COR-L47 (cell line): ENCODE results near the gene FOXP1.

ENCODE experiments used
- DNase-seq: peaks from one replicate; lab custom pipeline; 2025; lab: John Stamatoyannopoulos, UW

FOXP1 gene

DNA sequence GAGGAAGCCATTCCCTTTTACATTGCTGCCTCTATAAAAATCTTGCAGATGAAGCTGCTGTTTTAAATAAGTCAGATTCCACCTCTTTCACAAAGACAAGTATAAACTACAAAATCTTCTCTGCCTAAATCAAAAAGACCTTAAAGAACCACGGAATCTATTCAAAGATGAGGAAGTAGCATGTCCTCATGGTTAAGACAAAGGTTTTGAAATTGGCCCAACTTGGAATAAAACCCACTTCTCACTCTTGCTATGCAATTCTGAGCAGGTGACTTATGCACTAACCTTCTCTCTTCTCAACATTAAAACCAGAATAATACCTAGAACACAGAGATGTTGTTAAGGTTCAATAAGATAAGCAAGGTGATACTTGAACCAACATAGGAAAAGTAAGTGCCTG lies 97.6 kb downstream of the FOXP1 start:
- no peak for DNase-seq

DNA sequence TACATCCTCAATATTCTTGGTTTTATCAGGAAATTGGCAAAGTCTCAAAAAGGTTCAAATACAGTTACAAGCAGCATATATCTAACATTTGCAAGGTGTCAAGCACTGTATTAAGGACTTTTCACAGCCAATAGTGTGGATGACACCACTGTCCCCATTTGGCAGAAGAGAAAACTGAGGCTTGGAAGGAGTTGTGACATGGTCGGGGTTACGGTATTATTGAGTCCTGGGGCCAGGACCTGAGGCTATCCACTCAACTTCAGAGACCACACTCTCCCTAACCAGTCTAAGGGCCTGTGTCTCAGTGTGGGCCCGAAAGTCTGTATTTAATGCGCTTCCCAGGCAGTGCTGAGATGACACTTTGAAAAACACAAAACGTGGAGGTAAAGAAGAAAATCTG lies 99.1 kb downstream of the FOXP1 start:
- no peak for DNase-seq

DNA sequence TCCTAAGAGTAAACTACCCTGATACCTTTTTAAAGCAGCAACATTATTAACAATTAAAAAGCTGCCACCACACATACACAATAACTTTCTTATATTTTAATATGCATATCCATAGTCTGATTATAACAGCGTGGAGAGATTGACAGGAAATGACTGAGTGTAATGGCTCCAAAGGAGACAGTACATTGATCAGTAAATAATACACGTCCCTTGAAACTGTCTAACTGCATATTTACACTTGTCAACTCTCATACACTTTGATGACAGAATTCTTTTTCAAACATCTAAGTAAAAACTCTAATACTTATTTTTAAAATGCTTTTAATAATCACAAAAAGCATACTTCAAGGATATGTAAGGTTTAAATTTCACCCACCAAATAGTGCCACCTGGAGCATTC lies 99.5 kb downstream of the FOXP1 start:
- no peak for DNase-seq

DNA sequence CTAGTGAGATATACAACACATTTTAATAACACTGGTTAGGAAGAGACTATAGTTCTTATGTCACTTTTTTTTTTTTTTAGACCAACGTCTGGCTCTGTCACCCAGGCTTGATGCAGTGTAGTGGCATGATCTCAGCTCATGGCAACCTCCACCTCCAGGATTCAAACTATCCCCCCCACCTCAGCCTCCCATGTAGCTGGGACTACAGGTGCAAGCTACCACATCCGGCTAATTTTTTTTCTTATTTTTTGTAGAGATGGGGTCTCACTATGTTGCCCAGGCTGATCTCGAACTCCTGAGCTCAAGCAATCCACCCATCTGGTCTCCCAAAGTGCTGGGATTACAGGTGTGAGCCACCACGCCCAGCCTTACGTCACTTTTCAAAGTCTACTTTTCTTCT lies 100.8 kb downstream of the FOXP1 start:
- DNase-seq: no peak

DNA sequence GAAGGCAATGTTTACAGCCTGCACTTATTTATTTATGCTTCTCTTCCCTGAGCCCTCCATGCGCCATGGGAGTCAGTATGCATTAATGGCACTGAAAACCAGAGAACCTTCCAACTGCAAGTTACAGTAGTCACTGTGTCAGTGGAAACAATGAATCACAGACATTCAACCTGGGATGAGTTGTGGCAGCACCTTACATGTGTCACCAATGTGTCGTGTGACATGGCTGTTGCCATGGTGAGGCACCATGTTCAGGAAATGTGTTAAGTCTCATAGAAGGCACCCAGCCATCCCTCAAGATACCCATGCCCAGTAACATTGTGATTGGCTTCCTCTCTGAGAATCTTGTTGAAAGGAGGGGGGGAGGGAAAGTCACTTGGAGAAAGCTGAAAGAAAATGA lies 105.0 kb downstream of the FOXP1 start:
- no peak for DNase-seq

DNA sequence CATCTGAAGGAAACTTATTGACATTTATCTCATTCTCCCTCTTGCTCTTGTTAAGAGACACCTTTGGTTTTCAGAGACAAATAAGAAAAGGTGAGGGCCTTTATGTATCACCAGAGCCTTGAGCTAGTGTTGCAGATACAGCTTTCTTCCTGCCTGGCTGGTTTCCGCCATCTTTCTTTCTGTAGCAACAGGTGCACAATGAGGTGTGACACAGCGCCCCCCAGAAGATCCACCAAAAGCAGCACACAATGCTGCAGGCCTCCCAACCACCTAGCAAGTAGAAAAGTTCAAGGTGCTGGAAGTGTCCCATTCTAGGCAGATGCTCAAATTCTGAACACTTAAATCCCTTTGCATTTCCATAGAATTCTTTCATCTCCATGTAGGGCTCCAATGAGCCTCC lies 106.6 kb downstream of the FOXP1 start:
- DNase-seq: no peak

DNA sequence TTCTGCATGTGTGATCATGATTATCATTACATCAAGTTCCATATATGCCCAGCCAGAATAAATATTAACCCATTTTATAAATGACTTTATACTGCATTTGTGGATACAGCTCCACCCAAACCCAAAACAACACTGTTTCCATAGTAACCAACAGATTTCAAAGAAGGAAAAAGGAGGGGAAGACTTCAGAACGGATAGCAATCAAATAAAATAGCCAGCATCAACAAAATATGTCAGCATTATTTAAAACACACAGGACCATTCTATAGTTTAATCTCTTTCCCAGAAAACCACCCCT lies 114.4 kb downstream of the FOXP1 start:
- no peak for DNase-seq

DNA sequence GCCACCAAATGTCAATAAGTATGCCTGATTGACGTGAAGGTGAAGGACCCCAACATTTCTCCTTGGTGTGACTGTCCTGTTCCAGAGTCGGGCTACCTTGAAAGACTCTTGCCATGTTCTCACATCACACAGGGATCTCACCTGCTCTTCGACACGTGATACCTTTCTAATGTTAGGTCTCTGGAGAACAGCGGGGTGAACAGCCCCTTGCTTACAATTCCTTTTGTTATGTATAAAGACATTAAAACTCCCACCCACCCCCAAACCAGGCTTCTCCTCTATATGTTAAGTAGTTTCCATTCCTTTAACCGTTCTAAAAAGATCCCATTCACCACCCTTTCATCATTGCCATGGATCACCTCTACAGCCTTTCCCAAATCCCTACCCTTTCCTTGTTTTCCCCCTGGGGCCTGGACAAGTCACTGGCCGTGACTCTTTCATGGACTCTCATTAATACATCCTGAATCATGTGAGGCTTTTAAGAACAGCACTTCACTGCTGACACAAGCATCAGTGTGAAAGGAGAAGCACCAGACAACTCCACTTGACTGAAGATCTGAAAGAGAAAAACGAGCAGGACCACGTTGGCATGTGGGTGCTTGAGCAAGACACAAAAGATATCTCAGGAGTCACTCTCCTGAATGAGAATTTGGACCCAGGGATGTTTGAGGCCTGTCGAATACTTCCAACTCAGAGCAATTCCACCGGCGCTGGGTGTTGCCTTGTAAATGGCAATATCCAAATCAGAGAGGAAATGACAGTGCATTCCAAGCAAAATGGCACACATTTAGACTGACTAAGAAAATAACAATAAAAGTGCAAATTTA lies 115.0 kb downstream of the FOXP1 start:
- DNase-seq: no peak

DNA sequence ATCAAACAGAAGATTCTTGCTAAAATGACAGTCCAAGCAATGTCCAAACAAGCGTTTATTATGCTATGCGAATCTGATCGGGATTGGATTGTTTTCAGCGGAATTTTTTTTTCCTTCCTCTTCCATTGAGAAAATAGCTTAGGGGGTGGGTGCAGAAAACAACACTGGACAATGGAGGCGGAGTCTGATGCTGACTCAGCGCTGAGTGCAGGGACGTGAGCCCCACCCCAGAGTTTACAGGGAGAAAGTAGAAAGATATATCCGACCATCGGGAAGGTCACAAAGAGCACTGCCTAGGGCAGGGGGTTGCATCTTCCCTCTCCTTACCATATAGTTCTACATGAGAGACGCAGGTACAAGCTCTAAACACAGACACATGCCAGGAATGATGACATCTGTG lies 117.0 kb downstream of the FOXP1 start:
- DNase-seq: no peak

DNA sequence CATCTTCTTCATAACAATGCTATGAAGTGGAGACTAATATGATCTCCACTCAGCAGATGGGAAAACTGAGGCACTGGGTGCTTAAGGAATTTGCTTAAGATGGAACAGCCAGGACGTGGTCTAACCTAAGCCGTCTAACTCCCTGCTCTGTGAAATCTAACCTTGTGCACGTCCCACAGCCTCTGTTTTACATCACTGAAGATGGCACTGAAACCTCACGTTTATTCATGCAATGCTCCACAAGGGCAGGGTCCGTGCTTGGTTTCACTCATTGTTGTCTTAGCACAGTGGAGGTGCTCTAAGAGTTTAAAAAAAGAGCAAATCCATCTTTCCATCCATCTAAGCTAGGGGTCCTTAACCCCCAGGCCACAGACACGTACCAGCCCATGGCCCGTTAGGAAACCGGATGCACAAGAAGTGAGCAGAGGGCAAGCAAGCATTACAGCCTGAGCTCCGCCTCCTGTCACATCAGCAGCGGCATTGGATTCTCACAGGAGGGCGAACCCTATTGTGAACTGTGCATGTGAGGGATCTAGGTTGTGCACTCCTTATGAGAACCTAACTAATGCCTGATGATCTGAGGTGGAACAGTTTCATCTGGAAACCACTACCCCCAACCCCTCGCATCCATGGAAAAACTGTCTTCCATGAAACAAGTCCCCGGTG lies 118.0 kb downstream of the FOXP1 start:
- no peak for DNase-seq

DNA sequence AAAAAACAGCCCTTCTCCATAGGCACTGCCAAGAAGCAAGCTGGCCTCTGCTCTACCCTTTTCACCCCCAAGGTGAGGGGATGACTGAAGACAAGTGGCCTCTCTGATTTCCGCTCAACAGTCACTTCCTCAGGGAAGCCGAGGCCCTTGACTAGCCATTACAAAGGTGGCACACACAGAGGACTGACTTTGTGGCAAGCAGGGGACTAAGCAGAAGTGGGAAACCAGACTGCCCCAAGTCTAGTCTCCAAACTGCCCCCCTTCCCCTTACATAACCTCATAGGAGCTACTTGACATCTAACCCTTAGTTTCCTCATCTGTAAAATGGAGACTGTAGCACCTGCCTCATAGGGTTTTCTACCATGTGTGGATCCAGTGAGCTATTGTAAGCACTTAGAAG lies 118.9 kb downstream of the FOXP1 start:
- DNase-seq: no peak

DNA sequence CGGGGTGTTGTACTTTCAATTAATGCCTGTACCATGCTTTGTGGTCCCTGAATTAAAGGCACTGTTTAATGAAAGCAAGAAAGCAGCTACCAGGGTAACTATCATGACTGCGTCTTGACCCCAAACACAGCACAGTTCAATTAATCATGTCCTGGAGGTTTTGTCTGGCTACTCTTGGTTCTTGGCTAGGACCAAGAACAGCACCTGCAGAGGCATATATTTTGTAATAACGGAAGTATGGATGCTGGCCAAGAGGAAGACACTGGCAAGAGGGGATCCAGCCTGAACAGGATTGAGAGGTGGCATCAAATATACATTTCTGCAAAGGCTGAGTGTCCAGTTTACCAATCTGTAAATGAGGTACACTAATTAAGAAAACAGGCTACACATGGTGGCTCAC lies 119.9 kb downstream of the FOXP1 start:
- peak; percentile 3 for DNase-seq

DNA sequence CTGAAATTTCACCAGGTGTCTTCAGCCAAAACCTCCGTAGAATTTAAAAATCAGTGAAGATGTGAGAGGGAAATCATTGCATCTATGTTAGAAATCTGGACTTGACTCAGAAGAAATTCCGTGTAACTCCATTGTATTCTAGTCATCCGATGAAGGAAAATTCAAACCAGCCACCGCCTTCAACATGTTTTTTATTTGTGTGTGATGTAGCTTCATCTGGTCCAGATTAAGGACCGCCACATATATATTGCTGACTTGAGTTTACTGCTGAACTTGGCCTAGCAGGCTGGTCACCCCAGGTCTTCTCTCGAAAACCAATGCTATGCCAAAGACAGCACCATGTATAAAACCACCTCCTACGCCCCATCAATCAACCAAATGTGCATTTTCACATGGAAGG lies 120.9 kb downstream of the FOXP1 start:
- no peak for DNase-seq

DNA sequence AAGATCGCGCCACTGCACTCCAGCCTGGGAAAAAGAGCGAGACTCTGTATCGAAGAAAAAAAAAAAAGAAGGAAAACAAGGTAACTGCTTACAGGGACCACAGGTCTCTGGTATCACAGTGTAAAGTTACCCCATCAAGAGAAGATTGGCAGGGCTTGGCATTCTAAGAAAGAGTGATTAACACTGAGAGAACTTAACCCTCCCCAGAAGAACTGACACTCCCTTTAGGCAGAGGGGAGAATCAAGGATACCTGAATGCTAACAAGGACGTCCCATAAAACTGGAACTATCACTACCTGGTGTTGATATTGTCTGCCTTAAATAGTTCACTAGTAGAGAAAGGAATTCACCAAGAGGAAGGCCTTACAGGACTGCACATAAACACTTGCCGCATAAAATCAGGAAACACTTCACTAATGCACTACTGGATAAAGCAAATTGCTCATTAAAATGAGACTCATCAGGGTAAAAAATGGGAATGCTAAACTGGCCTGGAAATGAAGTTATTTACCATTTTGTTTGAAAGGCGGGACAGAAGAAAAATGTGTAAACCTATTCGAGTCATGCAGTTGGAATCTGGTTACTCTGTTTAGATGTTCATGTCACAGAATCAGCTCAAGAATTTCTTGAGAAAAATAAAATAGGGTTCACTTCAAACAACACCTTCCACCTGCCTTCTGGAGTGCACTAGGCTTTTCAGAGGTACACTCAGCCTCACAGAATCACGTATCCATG lies 121.6 kb downstream of the FOXP1 start:
- no peak for DNase-seq

DNA sequence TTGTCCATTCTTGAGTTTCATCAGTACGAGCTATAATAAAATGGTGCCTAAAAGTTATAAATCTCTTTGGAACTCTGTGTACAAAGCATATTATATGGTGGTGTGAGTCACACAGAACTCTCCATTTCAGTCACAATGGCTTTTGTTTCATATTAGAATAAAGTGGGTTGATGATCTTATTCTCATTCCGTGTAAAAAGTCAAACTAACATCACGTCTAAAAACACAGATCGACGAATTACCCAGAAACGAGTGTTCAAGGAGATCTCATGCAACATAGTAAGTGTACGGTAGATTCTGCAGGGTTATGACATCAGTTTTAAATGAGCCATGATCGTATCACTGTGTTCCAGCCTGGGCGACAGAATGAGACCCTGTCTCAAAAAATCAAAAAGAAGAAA lies 122.4 kb downstream of the FOXP1 start:
- DNase-seq: no peak

DNA sequence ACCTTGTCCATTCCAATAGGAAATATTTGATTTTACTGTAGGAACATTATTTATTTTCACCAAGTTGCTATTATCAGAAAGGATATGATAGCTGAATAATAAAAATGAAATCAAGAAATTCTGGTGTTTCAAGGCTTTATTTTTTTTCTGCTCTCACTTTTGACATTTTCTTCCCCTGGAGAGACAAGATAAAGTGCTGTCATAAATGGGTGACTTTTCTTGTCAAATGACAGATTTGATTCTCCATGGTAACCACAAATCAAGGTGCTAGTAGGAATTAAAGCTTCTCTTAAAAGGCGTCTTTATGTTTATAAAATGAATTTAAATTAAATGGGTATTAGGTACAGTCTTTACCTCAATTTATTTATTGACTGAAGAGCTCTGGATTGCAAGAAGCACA lies 124.6 kb downstream of the FOXP1 start:
- DNase-seq: no peak

DNA sequence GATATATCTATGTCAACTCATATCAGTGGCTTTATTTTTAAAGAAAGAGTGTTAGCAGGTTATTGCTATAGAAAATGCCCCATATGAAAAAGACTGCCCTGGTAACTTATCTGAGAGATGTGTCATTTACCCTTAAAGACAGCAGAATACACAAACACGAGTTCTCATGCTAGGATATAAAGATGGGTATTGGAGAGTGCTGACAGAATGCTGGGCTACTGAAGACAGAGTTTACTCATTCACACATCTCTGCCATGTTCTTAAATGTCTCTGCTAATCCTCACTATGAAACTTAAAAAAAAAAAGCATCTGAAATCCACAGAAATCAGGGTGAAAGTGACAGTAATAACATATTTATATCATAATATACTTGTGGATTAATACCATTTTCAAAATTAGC lies 126.7 kb downstream of the FOXP1 start:
- no peak for DNase-seq

DNA sequence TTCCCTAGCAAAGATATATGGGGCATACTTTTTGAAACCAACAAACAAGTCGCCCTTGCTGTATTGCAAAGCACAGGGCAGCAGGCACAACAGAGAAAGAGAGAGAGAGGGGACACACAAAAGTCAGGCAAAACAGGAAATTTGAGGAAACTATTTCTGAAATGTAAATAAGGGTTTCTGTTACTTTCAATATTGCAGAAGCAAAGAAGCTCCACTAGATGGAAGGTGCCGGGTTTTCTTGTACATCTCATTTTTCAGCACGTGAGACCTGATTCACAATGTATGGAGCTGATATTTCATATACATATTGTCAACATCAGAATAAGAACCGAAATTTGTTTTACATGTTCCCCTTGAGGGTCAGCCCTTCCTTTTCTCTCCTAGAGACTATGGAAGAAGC lies 127.4 kb downstream of the FOXP1 start:
- DNase-seq: no peak

DNA sequence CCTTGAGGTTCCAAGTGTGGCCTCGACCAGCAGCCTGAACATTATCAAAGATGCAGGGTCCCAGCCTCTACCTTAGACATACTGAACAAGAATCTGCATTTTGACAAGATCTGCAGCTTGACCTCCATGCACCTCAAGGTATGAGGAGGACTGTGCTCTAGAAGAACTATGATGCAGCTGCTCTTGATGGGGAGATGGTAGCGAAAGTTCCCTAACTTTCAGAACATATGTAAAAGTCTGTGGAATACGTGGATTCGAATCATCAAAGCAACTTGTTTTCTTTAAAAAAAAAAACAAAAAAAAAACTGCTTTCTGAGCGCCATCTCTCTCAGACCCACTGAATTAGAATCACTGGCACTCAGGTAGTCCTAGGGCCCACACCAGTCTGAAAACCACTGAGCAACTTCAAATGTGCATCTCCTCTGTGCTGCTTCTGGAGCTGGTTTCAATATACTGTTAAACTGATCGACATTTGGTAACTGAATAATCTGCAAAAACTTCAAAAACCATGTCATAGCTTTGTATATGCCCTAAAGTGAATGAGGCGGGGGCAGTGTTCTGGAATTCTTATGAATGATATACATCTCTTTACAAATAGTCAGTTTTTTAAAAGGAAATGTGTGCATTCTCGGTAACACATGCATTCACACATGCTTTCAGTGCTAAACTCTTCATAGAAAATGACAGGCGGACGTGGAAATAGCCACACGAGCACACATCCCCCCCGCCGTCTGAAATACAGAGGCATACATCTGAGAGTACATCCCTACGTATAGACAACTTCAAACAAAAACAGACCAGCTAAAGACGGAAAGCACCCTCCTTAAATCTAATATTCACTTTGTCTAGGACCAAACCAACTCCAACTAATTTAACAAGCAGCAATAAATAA lies 128.8 kb downstream of the FOXP1 start:
- DNase-seq: no peak

DNA sequence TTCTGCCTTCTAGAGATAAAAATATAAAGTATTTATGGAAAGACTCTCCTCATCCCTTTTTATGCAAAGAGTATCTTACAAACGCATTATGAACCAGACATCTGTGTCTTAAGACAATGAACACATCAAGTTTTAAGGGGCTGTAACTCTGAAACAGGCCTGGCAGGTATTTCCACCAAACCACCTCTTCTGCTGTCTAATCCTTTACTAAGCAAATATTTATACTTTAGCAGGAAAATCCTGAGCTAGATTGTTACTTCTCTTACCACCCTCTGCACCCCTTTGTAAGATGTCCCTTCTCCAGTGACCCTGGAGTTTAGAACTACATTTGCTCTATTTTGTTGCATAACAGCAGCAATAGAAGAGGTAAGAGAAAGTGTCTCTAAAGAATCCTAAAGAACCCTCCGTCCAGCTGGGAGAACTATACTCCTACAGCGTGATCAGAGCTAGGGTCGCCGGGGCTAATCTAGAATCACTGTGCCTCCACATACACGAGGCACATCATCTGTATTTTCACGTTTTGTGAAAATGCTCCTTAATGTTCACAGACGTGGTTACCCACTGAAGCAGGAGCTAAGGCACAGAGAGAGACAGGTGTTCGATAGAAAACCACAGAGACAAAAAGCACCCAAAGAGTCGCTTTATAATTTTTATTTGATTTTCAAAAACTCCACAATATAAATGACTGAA lies 129.6 kb downstream of the FOXP1 start:
- DNase-seq: no peak

DNA sequence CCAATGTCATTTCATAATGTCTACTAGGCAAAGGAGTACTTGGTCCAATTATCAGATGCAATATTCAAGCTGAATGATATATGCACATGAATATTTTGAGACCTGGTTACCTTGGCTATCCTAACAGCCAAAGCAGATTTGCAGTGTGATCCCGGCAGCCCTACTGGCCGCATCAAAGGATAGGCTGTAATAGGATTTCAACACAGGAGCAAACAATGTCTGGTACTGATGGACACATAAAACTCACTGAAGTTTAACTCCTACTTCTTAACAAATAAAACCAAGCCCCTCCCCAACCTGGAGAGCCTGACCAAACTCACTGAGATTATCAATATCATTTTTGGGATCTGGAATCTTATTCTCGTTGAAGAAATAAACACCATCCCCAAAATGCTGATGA lies 130.2 kb downstream of the FOXP1 start:
- DNase-seq: no peak

DNA sequence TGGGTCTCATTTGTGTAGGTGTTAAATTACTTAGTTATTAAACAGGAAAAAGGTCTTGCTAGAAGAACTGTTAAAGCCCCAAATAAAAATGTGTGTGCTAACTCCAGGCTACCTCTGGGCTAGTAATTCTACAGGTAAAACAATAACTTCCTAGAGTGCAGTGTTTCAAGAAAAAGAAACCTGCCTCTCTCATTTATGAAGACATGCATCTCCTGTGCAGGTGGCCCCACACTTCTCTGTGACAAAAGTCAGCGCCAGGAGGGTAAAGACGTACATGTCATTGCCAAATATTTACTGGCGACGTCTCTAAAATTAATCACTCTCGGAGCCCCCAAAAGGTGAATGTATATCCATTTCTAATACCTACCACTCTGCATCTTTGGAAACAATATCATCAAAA lies 131.7 kb downstream of the FOXP1 start:
- no peak for DNase-seq
